ENCODE data around the gene PSG7.
"Not testable (repeated sequence)": the region's sequence is repeated elsewhere in the genome, so short reads cannot be mapped to it uniquely, and the experiment has no call there.

Gene PSG7

GRCh38 chr19:42898656-42899055, 38.4 kb downstream of the PSG7 start:
- H4K5ac ChIP-seq (ENCODE audit: low read length); H3K56ac ChIP-seq (ENCODE audit: low read length); H3K27me3 ChIP-seq (ENCODE audit: insufficient read depth, low read length, poor library complexity); H2BK5ac ChIP-seq (ENCODE audit: low read length); H3K79me1 ChIP-seq (ENCODE audit: low read length); DNase-seq; H3K4me3 ChIP-seq (ENCODE audit: low read length); H2AK5ac ChIP-seq (ENCODE audit: low read length); H2BK15ac ChIP-seq (replicated peaks; ENCODE audit: low read depth); H4K8ac ChIP-seq (ENCODE audit: low read depth, low read length); H3K27ac ChIP-seq (ENCODE audit: low read depth, low read length); H3K79me2 ChIP-seq (ENCODE audit: control insufficient read depth, insufficient read depth, low read length); H3K4me2 ChIP-seq (ENCODE audit: low read length); H3K18ac ChIP-seq (ENCODE audit: low read length); H3K23ac ChIP-seq (ENCODE audit: low read length); H3K9ac ChIP-seq (ENCODE audit: low read length); H3K4ac ChIP-seq (ENCODE audit: low read depth, low read length); H2BK120ac ChIP-seq (ENCODE audit: low read depth, low read length); H3K36me3 ChIP-seq (ENCODE audit: control insufficient read depth, insufficient read depth, low read length); H3K4me1 ChIP-seq (ENCODE audit: control insufficient read depth, low read depth, low read length): not testable (repeated sequence)
- WGBS (ENCODE audit: extremely low coverage, insufficient coverage, low lambda C conversion rate) = no CpG with 5 or more reads among the region's 1 CpG

GRCh38 chr19:42897729-42898128, 39.3 kb downstream of the PSG7 start:
- not testable (repeated sequence) for H4K5ac ChIP-seq (ENCODE audit: low read length); H2BK15ac ChIP-seq (replicated peaks; ENCODE audit: low read depth); H3K27ac ChIP-seq (ENCODE audit: low read depth, low read length); H3K23ac ChIP-seq (ENCODE audit: low read length); H3K36me3 ChIP-seq (ENCODE audit: control insufficient read depth, insufficient read depth, low read length); H3K27me3 ChIP-seq (ENCODE audit: insufficient read depth, low read length, poor library complexity); H3K4ac ChIP-seq (ENCODE audit: low read depth, low read length); H3K9ac ChIP-seq (ENCODE audit: low read length); H2BK120ac ChIP-seq (ENCODE audit: low read depth, low read length); H3K79me1 ChIP-seq (ENCODE audit: low read length); H3K4me1 ChIP-seq (ENCODE audit: control insufficient read depth, low read depth, low read length); H2BK5ac ChIP-seq (ENCODE audit: low read length); H3K18ac ChIP-seq (ENCODE audit: low read length); DNase-seq; H3K79me2 ChIP-seq (ENCODE audit: control insufficient read depth, insufficient read depth, low read length); H4K8ac ChIP-seq (ENCODE audit: low read depth, low read length); H2AK5ac ChIP-seq (ENCODE audit: low read length); H3K4me2 ChIP-seq (ENCODE audit: low read length); H3K56ac ChIP-seq (ENCODE audit: low read length); H3K4me3 ChIP-seq (ENCODE audit: low read length)
- WGBS (ENCODE audit: extremely low coverage, insufficient coverage, low lambda C conversion rate) = no CpG with 5 or more reads among the region's 1 CpG

- not testable (repeated sequence) for H3K18ac ChIP-seq (ENCODE audit: low read length); H3K4ac ChIP-seq (ENCODE audit: low read depth, low read length); H3K27me3 ChIP-seq (ENCODE audit: insufficient read depth, low read length, poor library complexity); H4K8ac ChIP-seq (ENCODE audit: low read depth, low read length); H2BK120ac ChIP-seq (ENCODE audit: low read depth, low read length); H4K5ac ChIP-seq (ENCODE audit: low read length); H2BK5ac ChIP-seq (ENCODE audit: low read length); H3K4me2 ChIP-seq (ENCODE audit: low read length); H3K9ac ChIP-seq (ENCODE audit: low read length); H3K79me2 ChIP-seq (ENCODE audit: control insufficient read depth, insufficient read depth, low read length); H3K4me3 ChIP-seq (ENCODE audit: low read length); H3K23ac ChIP-seq (ENCODE audit: low read length); H3K27ac ChIP-seq (ENCODE audit: low read depth, low read length); H3K79me1 ChIP-seq (ENCODE audit: low read length); H2BK15ac ChIP-seq (replicated peaks; ENCODE audit: low read depth); H2AK5ac ChIP-seq (ENCODE audit: low read length); H3K4me1 ChIP-seq (ENCODE audit: control insufficient read depth, low read depth, low read length); H3K36me3 ChIP-seq (ENCODE audit: control insufficient read depth, insufficient read depth, low read length); DNase-seq; H3K56ac ChIP-seq (ENCODE audit: low read length)
- WGBS (ENCODE audit: extremely low coverage, insufficient coverage, low lambda C conversion rate) = no CpG with 5 or more reads among the region's 7 CpGs
Measured at GRCh38 chr19:42890446-42890845, 46.6 kb downstream of the PSG7 start.

- H3K4me3 ChIP-seq (ENCODE audit: low read length); H3K9ac ChIP-seq (ENCODE audit: low read length); H3K4ac ChIP-seq (ENCODE audit: low read depth, low read length); H2AK5ac ChIP-seq (ENCODE audit: low read length); H3K36me3 ChIP-seq (ENCODE audit: control insufficient read depth, insufficient read depth, low read length); H2BK5ac ChIP-seq (ENCODE audit: low read length); H3K27ac ChIP-seq (ENCODE audit: low read depth, low read length); H3K4me2 ChIP-seq (ENCODE audit: low read length); H3K4me1 ChIP-seq (ENCODE audit: control insufficient read depth, low read depth, low read length); H4K8ac ChIP-seq (ENCODE audit: low read depth, low read length); H3K79me1 ChIP-seq (ENCODE audit: low read length); H4K5ac ChIP-seq (ENCODE audit: low read length); DNase-seq; H3K27me3 ChIP-seq (ENCODE audit: insufficient read depth, low read length, poor library complexity); H3K79me2 ChIP-seq (ENCODE audit: control insufficient read depth, insufficient read depth, low read length); H3K23ac ChIP-seq (ENCODE audit: low read length); H3K56ac ChIP-seq (ENCODE audit: low read length); H2BK120ac ChIP-seq (ENCODE audit: low read depth, low read length); H3K18ac ChIP-seq (ENCODE audit: low read length); H2BK15ac ChIP-seq (replicated peaks; ENCODE audit: low read depth): not testable (repeated sequence)
Measured at GRCh38 chr19:42887876-42888445, 49.0 kb downstream of the PSG7 start.

GRCh38 chr19:42882730-42883129, 54.3 kb downstream of the PSG7 start:
- H3K18ac ChIP-seq (ENCODE audit: low read length); H2BK5ac ChIP-seq (ENCODE audit: low read length); H4K5ac ChIP-seq (ENCODE audit: low read length); H2BK120ac ChIP-seq (ENCODE audit: low read depth, low read length); DNase-seq; H3K27me3 ChIP-seq (ENCODE audit: insufficient read depth, low read length, poor library complexity); H3K23ac ChIP-seq (ENCODE audit: low read length); H3K56ac ChIP-seq (ENCODE audit: low read length); H3K27ac ChIP-seq (ENCODE audit: low read depth, low read length); H4K8ac ChIP-seq (ENCODE audit: low read depth, low read length); H3K79me2 ChIP-seq (ENCODE audit: control insufficient read depth, insufficient read depth, low read length); H2BK15ac ChIP-seq (replicated peaks; ENCODE audit: low read depth); H3K36me3 ChIP-seq (ENCODE audit: control insufficient read depth, insufficient read depth, low read length); H3K79me1 ChIP-seq (ENCODE audit: low read length); H2AK5ac ChIP-seq (ENCODE audit: low read length); H3K4ac ChIP-seq (ENCODE audit: low read depth, low read length); H3K4me1 ChIP-seq (ENCODE audit: control insufficient read depth, low read depth, low read length); H3K4me2 ChIP-seq (ENCODE audit: low read length); H3K9ac ChIP-seq (ENCODE audit: low read length); H3K4me3 ChIP-seq (ENCODE audit: low read length): not testable (repeated sequence)
- WGBS (ENCODE audit: extremely low coverage, insufficient coverage, low lambda C conversion rate) = no CpG with 5 or more reads among the region's 2 CpGs

GRCh38 chr19:42882010-42882409, 55.0 kb downstream of the PSG7 start:
- not testable (repeated sequence) for H3K4me2 ChIP-seq (ENCODE audit: low read length); H4K8ac ChIP-seq (ENCODE audit: low read depth, low read length); H3K79me1 ChIP-seq (ENCODE audit: low read length); H3K27me3 ChIP-seq (ENCODE audit: insufficient read depth, low read length, poor library complexity); DNase-seq; H3K27ac ChIP-seq (ENCODE audit: low read depth, low read length); H3K9ac ChIP-seq (ENCODE audit: low read length); H3K56ac ChIP-seq (ENCODE audit: low read length); H3K18ac ChIP-seq (ENCODE audit: low read length); H3K4me1 ChIP-seq (ENCODE audit: control insufficient read depth, low read depth, low read length); H2BK15ac ChIP-seq (replicated peaks; ENCODE audit: low read depth); H2BK5ac ChIP-seq (ENCODE audit: low read length); H3K79me2 ChIP-seq (ENCODE audit: control insufficient read depth, insufficient read depth, low read length); H2AK5ac ChIP-seq (ENCODE audit: low read length); H3K4me3 ChIP-seq (ENCODE audit: low read length); H3K23ac ChIP-seq (ENCODE audit: low read length); H3K4ac ChIP-seq (ENCODE audit: low read depth, low read length); H2BK120ac ChIP-seq (ENCODE audit: low read depth, low read length); H4K5ac ChIP-seq (ENCODE audit: low read length); H3K36me3 ChIP-seq (ENCODE audit: control insufficient read depth, insufficient read depth, low read length)
- WGBS (ENCODE audit: extremely low coverage, insufficient coverage, low lambda C conversion rate) = no CpG with 5 or more reads among the region's 5 CpGs

Data from mesendoderm (in vitro differentiated cells).